Spleen (tissue), 7 donors: Measurements from ENCODE around the gene BLNK.

Experiments
- POLR2AphosphoS5 ChIP-seq, 3 donors: sonication (generic); formaldehyde crosslinking; IDR thresholded peaks; one replicate each; pipeline ENCODE4 v1.5.1; 2017; ENCODE audit warnings: antibody characterized with exemption in 3 of 3
- TF ChIP-seq, protein P1 (sequence below), 11 experiments: fragments of 200-600 bp in 7 of 11; fragments of 450-650 bp in 4 of 11; sonication (generic) in 4 of 11; IDR thresholded peaks in 8 of 11; conservative IDR thresholded peaks in 3 of 11; 1 replicate in 7 of 11; 2 replicates in 4 of 11; pipeline versions ENCODE4 v1.4.0 to v1.8.0; 2016 to 2021; ENCODE audit warnings: antibody characterized with exemption in 11 of 11, inconsistent platforms in 4 of 11, mild to moderate bottlenecking in 1 of 11
- donor health status: DM: no; HTN: no; CAD: no; lungs with moderate emphysema.
- donor health status: DM: no; HTN: no; CAD: no.
- donor health status: DM: no; HTN: no; CAD: no.

DNA sequence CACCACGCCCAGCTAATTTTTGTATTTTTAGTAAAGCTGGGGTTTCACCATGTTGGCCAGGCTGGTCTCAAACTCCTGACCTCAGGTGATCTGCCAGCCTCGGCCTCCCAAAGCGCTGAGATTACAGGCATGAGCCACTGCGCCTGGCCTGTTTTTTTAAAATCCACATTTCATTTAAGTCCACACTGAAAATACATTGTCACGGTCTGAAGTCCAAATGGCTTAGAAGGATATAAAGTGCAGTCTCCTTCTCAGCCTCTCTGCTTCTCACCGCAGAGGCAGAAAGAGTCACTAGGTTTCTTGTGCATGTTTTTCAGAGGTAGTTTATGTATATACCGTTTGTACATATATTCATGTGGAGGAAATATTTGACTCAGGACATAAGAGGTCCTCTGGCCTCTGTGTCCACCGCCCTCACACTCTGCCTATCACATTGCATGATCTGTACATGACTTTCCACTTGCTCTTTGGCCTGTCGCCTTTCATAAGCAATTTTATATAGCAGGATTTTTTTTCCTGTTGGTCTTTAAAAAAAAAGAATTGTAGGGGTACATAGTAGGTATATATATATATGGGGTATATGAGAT lies 42.9 kb downstream of the BLNK start:
- TF ChIP-seq, protein P1, sequence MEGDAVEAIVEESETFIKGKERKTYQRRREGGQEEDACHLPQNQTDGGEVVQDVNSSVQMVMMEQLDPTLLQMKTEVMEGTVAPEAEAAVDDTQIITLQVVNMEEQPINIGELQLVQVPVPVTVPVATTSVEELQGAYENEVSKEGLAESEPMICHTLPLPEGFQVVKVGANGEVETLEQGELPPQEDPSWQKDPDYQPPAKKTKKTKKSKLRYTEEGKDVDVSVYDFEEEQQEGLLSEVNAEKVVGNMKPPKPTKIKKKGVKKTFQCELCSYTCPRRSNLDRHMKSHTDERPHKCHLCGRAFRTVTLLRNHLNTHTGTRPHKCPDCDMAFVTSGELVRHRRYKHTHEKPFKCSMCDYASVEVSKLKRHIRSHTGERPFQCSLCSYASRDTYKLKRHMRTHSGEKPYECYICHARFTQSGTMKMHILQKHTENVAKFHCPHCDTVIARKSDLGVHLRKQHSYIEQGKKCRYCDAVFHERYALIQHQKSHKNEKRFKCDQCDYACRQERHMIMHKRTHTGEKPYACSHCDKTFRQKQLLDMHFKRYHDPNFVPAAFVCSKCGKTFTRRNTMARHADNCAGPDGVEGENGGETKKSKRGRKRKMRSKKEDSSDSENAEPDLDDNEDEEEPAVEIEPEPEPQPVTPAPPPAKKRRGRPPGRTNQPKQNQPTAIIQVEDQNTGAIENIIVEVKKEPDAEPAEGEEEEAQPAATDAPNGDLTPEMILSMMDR (IDR thresholded peaks at IDR 0.05 in 8 of 11, conservative IDR thresholded peaks at IDR 0.05 in 3 of 11) = no peak
- TF ChIP-seq POLR2AphosphoS5 (IDR thresholded peaks at IDR 0.05) = no peak
